Skeletal muscle satellite cell (primary cell): Measurements from ENCODE around the gene OTOP2.
"Not testable (repeated sequence)": the region's sequence is repeated elsewhere in the genome, so short reads cannot be mapped to it uniquely, and the experiment has no call there.

Experiments
- H3K27me3 ChIP-seq: 2 replicates; pipeline ENCODE4 v1.7.0; 2013; ENCODE audit warnings: low read length; ENCODE audit not compliant: control insufficient read depth, insufficient read depth
- H3K36me3 ChIP-seq: 2 replicates; pipeline ENCODE4 v1.7.0; 2013; ENCODE audit warnings: mild to moderate bottlenecking, control low read depth, low read length; ENCODE audit not compliant: insufficient read depth
- H3K4me1 ChIP-seq: 2 replicates; pipeline ENCODE4 v1.7.0; 2013; ENCODE audit warnings: low read length; ENCODE audit not compliant: control insufficient read depth, insufficient read depth
- H3K4me2 ChIP-seq: 2 replicates; pipeline ENCODE4 v1.7.0; 2013; ENCODE audit warnings: mild to moderate bottlenecking, low read length
- H3K4me3 ChIP-seq: 2 replicates; pipeline ENCODE4 v1.7.0; 2013; ENCODE audit warnings: low read length
- H3K9ac ChIP-seq: 2 replicates; pipeline ENCODE4 v1.7.0; 2013; ENCODE audit warnings: mild to moderate bottlenecking, low read depth, low read length, moderate library complexity
- H3K9me3 ChIP-seq: replicated peaks from 2 replicates; pipeline ENCODE4 v1.7.0; 2013; ENCODE audit warnings: mild to moderate bottlenecking, control low read depth, low read length

Gene OTOP2

DNA sequence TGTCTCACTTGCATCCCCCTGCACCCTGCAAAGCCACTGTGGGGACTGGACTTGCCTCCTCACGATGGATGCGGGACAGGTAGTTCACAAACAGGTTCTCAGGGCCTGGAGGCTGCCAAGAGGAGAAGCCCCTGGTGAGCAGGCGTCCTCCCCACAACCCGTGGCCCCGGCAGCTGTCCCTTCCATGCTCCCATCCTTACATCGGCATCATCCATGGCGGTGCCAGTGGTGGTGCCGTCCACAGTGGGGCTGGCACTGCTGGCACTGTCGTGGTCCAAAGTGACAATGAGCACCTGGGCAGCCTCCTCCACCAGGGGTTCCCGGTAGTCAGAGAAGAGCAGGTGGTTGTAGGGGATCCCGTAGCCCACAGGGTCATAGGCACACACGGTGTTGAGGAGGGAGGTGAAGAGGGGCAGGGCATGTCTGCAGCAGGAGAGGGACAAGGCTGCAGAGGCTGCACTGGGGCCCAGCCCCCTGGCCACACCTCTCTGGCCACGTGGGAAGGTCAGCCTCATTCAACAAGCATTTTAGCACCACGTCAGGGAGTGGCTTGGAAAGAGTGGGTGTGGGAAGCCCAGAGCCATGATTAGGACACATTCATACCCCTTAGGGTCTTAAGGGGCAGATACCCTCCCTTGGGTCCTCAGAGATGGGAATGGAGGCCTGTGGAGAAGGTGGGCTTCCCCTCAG lies 35.9 kb downstream of the OTOP2 start:
- no peaks in the 10 kb centered on the region for H3K36me3 ChIP-seq
- H3K9me3 ChIP-seq = no peaks in the 10 kb centered on the region

DNA sequence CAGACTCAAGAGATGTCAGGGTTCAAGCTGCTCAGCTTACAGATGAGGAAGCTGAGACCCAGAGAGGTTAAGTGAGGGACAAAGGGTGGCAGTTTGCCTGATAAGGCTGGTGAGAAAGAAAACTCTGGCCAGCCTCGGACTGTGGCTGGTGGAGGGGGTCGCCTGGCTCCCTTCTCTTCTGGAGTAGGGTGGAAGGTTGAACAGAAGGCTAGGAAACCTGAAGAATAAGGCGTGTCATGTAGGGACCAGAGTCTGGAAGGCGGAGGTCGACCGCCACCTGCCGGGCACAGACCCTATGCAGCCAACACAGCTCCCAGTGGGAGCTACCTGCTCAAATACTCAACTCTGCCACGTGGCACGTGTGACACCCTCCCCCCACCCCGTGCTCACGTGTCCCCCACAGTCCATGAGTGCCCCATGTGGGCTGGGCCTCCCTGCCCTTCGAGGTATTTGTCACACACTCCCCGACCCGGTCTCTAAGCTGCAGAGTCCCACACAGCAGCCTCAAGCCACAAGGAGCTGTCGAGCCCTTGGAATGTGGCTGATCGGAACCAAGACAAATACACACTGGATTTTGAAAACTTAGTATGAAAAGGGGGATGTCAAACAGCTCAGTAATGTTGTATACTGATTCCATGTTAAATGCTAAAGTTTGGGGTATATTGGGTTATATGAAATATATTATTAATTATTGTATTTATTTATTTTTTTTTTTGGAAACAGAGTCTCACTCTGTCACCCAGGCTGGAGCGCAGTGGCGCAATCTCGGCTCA lies 36.7 kb downstream of the OTOP2 start:
- no peaks in the 10 kb centered on the region for H3K9me3 ChIP-seq
- no peaks in the 10 kb centered on the region for H3K36me3 ChIP-seq
- H3K4me2 ChIP-seq = no peak overlapping the region
- no peak overlapping the region for H3K9ac ChIP-seq
- H3K27me3 ChIP-seq = peaks cover 21% of the 10 kb centered on the region
- no peaks in the 10 kb centered on the region for H3K4me1 ChIP-seq
- no peak overlapping the region for H3K4me3 ChIP-seq

More for the DNA sequence above, 35.9 kb downstream of the OTOP2 start:
- no peak overlapping the region for H3K4me2 ChIP-seq
- H3K9ac ChIP-seq = no peak overlapping the region
- no peaks in the 10 kb centered on the region for H3K4me1 ChIP-seq
- no peak overlapping the region for H3K4me3 ChIP-seq
- peaks cover 20% of the 10 kb centered on the region for H3K27me3 ChIP-seq

DNA sequence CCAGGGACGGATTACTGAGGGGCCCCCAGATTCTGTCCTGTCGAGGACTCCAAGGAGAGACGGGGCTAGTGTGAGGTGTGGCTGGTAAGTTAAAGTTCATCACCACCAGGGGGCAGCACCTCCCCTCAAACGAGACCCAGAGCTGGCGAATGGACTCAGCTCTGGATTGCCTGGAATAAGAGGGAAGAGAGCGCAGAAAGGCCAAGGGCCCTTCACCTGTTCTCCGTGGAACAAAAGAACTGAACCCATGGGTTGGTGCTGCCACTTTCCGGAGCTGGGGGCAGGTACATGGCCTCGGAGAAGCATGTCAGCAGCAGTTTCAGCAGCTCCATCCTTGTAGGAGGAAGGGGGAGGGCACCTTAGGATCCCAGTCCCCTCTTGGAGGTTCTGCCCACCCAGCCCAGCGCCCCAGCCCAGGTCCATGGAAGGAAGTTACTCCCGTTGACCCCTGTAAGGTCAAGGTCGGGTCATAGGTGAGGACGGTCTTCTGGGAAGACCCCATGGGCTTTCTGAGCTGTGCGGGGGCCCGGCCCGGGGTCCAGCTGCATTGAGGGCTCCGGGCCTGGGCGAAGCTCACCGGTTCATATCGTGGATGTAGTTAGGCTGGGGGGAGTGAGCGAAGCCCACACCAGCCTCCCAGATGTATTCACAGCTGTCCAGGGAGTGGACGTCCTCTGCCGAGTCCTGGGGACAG lies 37.7 kb downstream of the OTOP2 start:
- Histone ChIP-seq H3K4me1 (no peaks in the 10 kb centered on the region), H3K9me3 (no peaks in the 10 kb centered on the region), H3K27me3 (peaks cover 20% of the 10 kb centered on the region), H3K36me3 (no peaks in the 10 kb centered on the region), H3K4me2 (no peak overlapping the region), H3K9ac (no peak overlapping the region), H3K4me3 (no peak overlapping the region)

DNA sequence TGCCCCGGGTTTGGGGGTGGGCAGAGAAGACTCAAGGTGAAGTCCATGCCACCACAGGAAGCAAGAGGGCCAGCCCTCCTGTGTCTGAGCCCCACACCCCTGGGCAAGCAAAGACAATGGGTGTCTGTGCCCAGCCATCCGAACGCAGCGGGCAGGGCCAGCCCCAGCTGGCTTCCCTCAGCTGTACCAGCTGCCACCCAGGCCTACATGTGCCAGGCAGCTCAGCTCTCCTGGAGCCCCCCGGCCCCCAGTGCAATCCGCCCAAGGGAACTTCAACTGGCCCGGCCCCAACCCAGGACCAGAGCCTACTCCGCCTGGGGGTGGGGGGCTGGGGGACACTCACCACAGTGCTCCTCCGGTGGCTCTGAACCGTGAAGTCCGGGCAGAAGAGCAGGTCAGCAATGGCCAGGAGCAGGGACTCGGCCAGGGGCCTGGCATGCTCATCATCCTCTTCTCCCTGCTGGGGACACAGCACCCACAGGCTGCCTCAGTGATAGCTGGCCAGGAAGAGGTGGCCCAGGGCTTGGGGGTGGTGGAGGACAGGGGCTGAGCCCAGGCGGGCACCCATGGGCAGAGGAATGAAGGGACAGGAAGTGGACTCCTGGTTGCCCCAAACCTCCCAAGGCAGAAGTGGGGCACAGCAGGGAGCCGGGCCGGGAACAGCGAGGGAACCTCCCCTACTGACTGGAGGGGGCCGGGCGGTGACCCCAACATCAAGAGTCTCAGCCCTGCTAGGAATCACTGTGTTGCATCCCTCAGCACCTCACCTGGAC lies 38.7 kb downstream of the OTOP2 start:
- no peak overlapping the region for H3K4me2 ChIP-seq
- H3K9me3 ChIP-seq = no peaks in the 10 kb centered on the region
- no peak overlapping the region for H3K4me3 ChIP-seq
- no peaks in the 10 kb centered on the region for H3K4me1 ChIP-seq
- H3K27me3 ChIP-seq = peaks cover 20% of the 10 kb centered on the region
- H3K36me3 ChIP-seq = no peaks in the 10 kb centered on the region
- no peak overlapping the region for H3K9ac ChIP-seq

DNA sequence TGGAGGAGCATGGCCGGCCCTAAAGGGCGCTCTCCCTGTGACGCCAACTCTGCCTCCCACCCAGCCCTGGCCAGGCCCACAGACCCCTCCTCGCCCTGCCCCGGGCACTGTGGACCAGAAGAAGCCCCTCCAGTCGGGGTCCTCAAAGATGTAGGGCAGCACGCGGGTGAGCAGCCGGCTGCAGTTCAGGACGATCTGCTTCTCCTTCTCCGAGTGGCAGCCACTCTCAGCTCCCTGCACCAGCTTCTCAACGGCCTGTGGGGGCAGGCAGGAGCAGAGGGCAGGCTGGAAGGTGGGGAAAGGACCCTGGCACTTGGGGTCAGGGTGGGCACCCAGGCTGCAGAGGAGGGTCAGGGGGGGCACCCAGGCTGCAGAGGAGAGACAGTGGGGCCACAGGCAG lies 39.6 kb downstream of the OTOP2 start:
- no peak overlapping the region for H3K4me2 ChIP-seq
- no peak overlapping the region for H3K4me3 ChIP-seq
- H3K9me3 ChIP-seq = no peaks in the 10 kb centered on the region
- H3K9ac ChIP-seq = no peak overlapping the region
- no peaks in the 10 kb centered on the region for H3K36me3 ChIP-seq
- peaks cover 20% of the 10 kb centered on the region for H3K27me3 ChIP-seq
- H3K4me1 ChIP-seq = no peaks in the 10 kb centered on the region

DNA sequence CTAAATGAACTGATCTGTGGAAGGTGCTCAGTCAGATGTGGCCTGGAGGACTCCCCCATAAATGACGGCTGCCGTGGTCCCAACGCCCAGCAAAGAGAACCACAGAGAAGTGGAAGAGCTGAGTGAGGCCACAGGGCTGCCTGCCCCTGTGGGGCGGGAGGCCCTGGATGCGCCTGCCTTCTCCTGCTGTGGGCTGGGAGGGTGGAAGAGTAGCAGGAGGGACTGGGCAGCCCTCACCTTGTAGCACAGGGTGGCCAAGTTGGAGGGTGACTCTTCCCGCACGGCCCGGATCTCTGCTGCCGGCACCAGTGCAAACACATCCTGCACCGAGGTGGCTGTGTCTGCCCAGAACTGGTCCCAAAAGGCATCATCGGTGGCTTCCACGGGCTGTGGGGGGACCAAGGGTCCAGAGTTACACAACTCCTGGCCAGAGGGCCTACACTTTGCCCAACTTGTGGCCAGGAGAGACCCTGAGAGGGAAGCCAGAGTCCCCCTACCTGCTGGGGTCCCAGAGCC lies 40.2 kb downstream of the OTOP2 start:
- Histone ChIP-seq H3K4me3 (no peak overlapping the region), H3K4me2 (no peak overlapping the region), H3K9me3 (no peaks in the 10 kb centered on the region), H3K9ac (no peak overlapping the region), H3K36me3 (no peaks in the 10 kb centered on the region), H3K27me3 (peaks cover 20% of the 10 kb centered on the region), H3K4me1 (no peaks in the 10 kb centered on the region)

DNA sequence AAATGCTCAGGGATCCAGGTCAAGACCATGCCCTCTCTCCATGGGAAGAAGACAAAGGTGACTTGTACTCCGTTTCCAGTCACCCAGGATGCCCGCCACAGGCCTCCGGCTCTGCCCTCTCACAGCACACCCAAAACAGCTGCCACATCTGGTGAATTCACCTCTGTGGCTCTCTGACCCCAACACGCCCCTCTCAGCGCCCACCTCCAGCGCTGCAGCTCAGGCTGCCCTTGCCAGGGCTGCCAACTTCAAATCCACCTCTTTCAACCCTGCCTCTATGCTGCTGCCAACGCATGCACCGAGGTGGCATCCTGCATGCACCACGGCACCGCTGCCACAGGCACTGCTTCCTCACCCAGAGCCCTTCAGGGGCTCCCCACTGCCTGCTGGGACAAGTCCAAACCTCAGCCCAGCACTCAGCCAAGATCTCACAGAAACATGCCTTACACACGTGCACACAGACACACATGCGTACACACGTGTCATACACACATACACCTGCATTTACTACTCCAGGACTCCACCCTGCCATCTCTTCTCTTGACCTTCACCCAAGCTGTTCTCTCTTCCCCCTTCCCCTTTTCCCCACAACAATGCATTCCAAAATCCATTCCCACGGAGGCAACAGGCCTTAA lies 41.0 kb downstream of the OTOP2 start:
- H3K4me3 ChIP-seq = no peak overlapping the region
- H3K27me3 ChIP-seq = peaks cover 12% of the 10 kb centered on the region
- no peaks in the 10 kb centered on the region for H3K36me3 ChIP-seq
- H3K9me3 ChIP-seq = no peaks in the 10 kb centered on the region
- H3K4me1 ChIP-seq = no peaks in the 10 kb centered on the region
- H3K4me2 ChIP-seq = no peak overlapping the region
- H3K9ac ChIP-seq = no peak overlapping the region

DNA sequence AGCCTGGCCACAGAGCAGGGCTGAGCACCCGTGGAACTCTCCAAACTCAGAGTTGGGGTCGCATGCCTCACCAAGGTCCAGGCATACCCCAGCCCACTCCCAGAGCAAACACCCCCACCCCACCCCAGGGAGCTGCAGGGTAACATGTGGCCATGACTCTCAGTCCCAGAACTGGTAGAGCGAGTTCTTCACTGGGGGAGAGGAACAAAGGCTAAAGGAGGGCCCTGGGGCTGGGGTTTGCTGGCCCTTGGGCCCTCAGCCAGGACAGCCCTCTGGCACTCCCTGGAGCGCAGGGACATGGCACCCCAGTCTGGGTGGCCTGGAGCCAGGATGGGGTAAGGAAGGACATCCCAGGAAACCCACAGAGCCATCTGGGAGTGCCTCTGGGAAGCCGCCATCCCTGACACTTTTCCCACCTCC lies 44.3 kb downstream of the OTOP2 start:
- peaks cover 7% of the 10 kb centered on the region for H3K4me1 ChIP-seq
- H3K4me2 ChIP-seq = no peak overlapping the region
- peaks cover 31% of the 10 kb centered on the region for H3K27me3 ChIP-seq
- no peak overlapping the region for H3K4me3 ChIP-seq
- no peaks in the 10 kb centered on the region for H3K9me3 ChIP-seq
- H3K36me3 ChIP-seq = no peaks in the 10 kb centered on the region
- H3K9ac ChIP-seq = no peak overlapping the region

DNA sequence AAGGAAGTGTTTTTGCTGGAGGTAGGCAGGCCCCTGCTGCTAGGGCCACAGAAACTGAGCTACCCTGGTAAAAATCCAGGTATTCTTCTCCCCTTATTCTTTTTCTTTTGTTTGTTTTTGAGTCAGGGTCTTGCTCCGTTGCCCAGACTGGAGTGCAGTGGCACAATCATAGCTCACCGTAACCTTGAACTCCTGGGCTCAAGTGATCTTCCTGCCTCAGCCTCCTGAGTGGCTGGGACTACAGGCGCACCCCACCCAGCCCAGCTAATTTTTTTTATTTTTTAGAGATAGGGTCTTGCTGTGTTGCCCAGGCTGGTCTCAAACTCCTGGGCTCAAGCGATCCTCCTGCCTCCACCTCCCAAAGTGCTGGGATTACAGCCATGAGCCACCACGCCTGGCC lies 45.4 kb downstream of the OTOP2 start:
- H3K27me3 ChIP-seq = peaks cover 35% of the 10 kb centered on the region
- not testable (repeated sequence) for H3K4me2 ChIP-seq, H3K36me3 ChIP-seq, H3K4me3 ChIP-seq, H3K4me1 ChIP-seq, H3K9ac ChIP-seq, H3K9me3 ChIP-seq

DNA sequence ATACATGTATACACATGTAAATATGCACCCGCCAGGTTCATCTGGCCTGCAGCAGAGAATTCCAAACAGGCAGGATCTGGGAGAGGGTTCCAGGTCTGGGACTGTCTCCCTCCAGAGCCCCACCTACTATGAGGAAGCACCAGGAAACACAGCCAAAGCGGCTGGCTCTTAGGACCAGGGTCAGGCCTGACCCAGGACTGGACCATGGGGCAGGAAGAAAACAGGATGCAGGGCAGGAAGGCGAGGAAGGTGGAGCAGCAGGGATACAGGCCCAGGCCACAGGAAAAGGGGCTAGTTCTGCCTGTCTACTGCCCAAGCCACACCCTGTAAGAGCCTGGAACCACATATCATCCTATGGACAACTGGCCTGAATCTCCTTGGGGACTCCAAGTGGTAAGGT lies 46.3 kb downstream of the OTOP2 start:
- no peak overlapping the region for H3K9ac ChIP-seq
- H3K36me3 ChIP-seq = no peaks in the 10 kb centered on the region
- no peaks in the 10 kb centered on the region for H3K9me3 ChIP-seq
- H3K4me1 ChIP-seq = peaks cover 7% of the 10 kb centered on the region
- no peak overlapping the region for H3K4me2 ChIP-seq
- H3K4me3 ChIP-seq = no peak overlapping the region
- peaks cover 31% of the 10 kb centered on the region for H3K27me3 ChIP-seq
